Measurements from ENCODE around the gene EYA2. TPM values are rescaled to one million over a fixed set of nuclear protein-coding genes. Genes with fewer than 3 reads are reported as not detected.

The EYA2 gene
- total and polyA plus RNA-seq, 2 donors (not counting 1 experiment from before 2014, with no cell fraction given), result 1.1 to 2.8 TPM

DNA sequence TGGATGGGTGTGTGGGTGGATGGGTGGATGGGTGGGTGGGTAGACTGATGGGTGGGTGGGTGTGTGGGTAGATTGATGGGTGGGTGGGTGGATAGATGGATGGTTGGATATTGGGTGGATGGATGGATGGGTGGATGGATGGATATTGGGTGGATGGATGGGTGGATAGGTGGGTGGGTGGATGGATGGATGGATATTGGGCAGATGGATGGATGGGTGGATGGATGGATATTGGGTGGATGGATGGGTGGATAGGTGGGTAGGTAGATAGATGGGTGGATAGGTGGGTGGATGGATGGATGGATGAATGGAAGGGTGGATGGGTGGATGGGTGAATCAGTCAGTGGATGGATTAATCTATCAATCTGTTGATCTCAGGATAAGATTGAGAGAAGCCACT, 284.6 kb downstream of the EYA2 start:
- peaks cover 6% of the 10 kb centered on the region for H3K27me3 Mint-ChIP-seq
- Histone ChIP-seq H3K79me2 (ENCODE audit: control insufficient read depth, insufficient read depth, low read length) (no peaks in the 10 kb centered on the region), H3K9me3 (ENCODE audit: control extremely low read depth in 1 of 3, control insufficient read depth in 2 of 3, insufficient read depth in 1 of 3, low read length in 2 of 3) (no peaks in the 10 kb centered on the region), H3K9ac (ENCODE audit: low read length) (no peak overlapping the region), H3K4me2 (replicated peaks; ENCODE audit: low read depth, low read length, poor library complexity, severe bottlenecking) (no peak overlapping the region), H3K4me1 (ENCODE audit: control insufficient read depth in 2 of 2, insufficient read depth in 2 of 2, low read length in 2 of 2) (no peaks in the 10 kb centered on the region), H3K27ac (ENCODE audit: low read length in 2 of 2) (no peak overlapping the region), H3K36me3 (replicated peaks in 1 of 2; ENCODE audit: control extremely low read depth in 1 of 2, control insufficient read depth in 1 of 2, extremely low read depth in 1 of 2, insufficient read depth in 2 of 2, low read length in 1 of 2) (no peaks in the 10 kb centered on the region), H3K27me3 (replicated peaks in 1 of 4; ENCODE audit: control extremely low read depth in 1 of 4, control insufficient read depth in 3 of 4, insufficient read depth in 4 of 4, low read length in 3 of 4) (no peaks in the 10 kb centered on the region), H4K20me1 (ENCODE audit: control insufficient read depth, insufficient read depth, low read length, poor library complexity, severe bottlenecking) (no peaks in the 10 kb centered on the region), H3K4me3 (ENCODE audit: control extremely low read depth in 1 of 5, extremely low read depth in 1 of 5, insufficient read depth in 1 of 5, low read depth in 2 of 5, low read length in 4 of 5) (no peak overlapping the region), H2AFZ (ENCODE audit: insufficient read depth, low read depth, low read length, poor library complexity, severe bottlenecking) (no peak overlapping the region)
- no peak overlapping the region for H3K27ac Mint-ChIP-seq
- ChIA-PET CTCF (no interaction called here), POLR2A (no interaction called here)
- intact Hi-C loops (cut with micrococcal nuclease), result no loop called here
- peaks cover 2% of the 10 kb centered on the region for H3K9me3 Mint-ChIP-seq (ENCODE audit: insufficient read depth)
- peaks cover 1% of the 10 kb centered on the region for H3K4me1 Mint-ChIP-seq
- no peak overlapping the region for H3K4me3 Mint-ChIP-seq
- ATAC-seq (ENCODE audit: low read depth) (no peak), DNase-seq (no peak)
- TF ChIP-seq CTCF (IDR thresholded peaks at IDR 0.05) (no peak), EZH2 (IDR thresholded peaks at IDR 0.05; ENCODE audit: borderline replicate concordance, insufficient read depth, low read depth, low read length, poor library complexity, severe bottlenecking) (no peak)

GRCh38 chr20:47181056-47181862, 286.6 kb downstream of the EYA2 start:
- H3K9me3 ChIP-seq (ENCODE audit: control extremely low read depth in 1 of 3, control insufficient read depth in 2 of 3, insufficient read depth in 1 of 3, low read length in 2 of 3), result no peaks in the 10 kb centered on the region
- no peak overlapping the region for H3K4me3 Mint-ChIP-seq
- intact Hi-C loops (cut with micrococcal nuclease), result no loop called here
- no peaks in the 10 kb centered on the region for H3K4me1 ChIP-seq (ENCODE audit: control insufficient read depth in 2 of 2, insufficient read depth in 2 of 2, low read length in 2 of 2)
- H3K4me3 ChIP-seq (ENCODE audit: control extremely low read depth in 1 of 5, extremely low read depth in 1 of 5, insufficient read depth in 1 of 5, low read depth in 2 of 5, low read length in 4 of 5), result no peak overlapping the region
- peak; percentile 49 for ATAC-seq (ENCODE audit: low read depth)
- no peaks in the 10 kb centered on the region for H3K36me3 ChIP-seq (replicated peaks in 1 of 2; ENCODE audit: control extremely low read depth in 1 of 2, control insufficient read depth in 1 of 2, extremely low read depth in 1 of 2, insufficient read depth in 2 of 2, low read length in 1 of 2)
- no peak overlapping the region for H3K9ac ChIP-seq (ENCODE audit: low read length)
- TF ChIP-seq EZH2 (IDR thresholded peaks at IDR 0.05; ENCODE audit: borderline replicate concordance, insufficient read depth, low read depth, low read length, poor library complexity, severe bottlenecking), result no peak
- no peak for TF ChIP-seq CTCF (IDR thresholded peaks at IDR 0.05)
- H3K27me3 ChIP-seq (replicated peaks in 1 of 4; ENCODE audit: control extremely low read depth in 1 of 4, control insufficient read depth in 3 of 4, insufficient read depth in 4 of 4, low read length in 3 of 4), result no peaks in the 10 kb centered on the region
- peaks cover 1% of the 10 kb centered on the region for H3K4me1 Mint-ChIP-seq
- no peaks in the 10 kb centered on the region for H3K79me2 ChIP-seq (ENCODE audit: control insufficient read depth, insufficient read depth, low read length)
- no peak overlapping the region for H2AFZ ChIP-seq (ENCODE audit: insufficient read depth, low read depth, low read length, poor library complexity, severe bottlenecking)
- H3K27me3 Mint-ChIP-seq, result no peaks in the 10 kb centered on the region
- DNase-seq, result peak; percentile 43
- WGBS (ENCODE audit: insufficient coverage), result 58% methylated on average over 2 of the region's 5 CpGs
- H3K4me2 ChIP-seq (replicated peaks; ENCODE audit: low read depth, low read length, poor library complexity, severe bottlenecking), result no peak overlapping the region
- peaks cover 2% of the 10 kb centered on the region for H3K9me3 Mint-ChIP-seq (ENCODE audit: insufficient read depth)
- no peaks in the 10 kb centered on the region for H4K20me1 ChIP-seq (ENCODE audit: control insufficient read depth, insufficient read depth, low read length, poor library complexity, severe bottlenecking)
- POLR2A ChIA-PET, result interaction anchor here (0.5 kb wide), 1 partner anchor 87 kb away, joined by 4 read pairs; no protein-coding TSS in a partner anchor
- no peak overlapping the region for H3K27ac Mint-ChIP-seq
- CTCF ChIA-PET, result interaction anchor here (0.7 to 1.1 kb wide), 3 partner anchors 15 to 483 kb away, joined by 3 to 5 read pairs (median 4); no protein-coding TSS in a partner anchor
- H3K27ac ChIP-seq (ENCODE audit: low read length in 2 of 2), result no peak overlapping the region

Data from B cell (primary cell).